ENCODE measurements around the gene TP53I11. TPM values are rescaled to one million over a fixed set of nuclear protein-coding genes. Genes with fewer than 3 reads are reported as not detected.
A peak's percentile ranks its signal among the peaks of the same experiment; 100 is the strongest.

The TP53I11 gene
- total RNA-seq, 1 experiment from 2014 or later, result 42.4 TPM

GRCh38 chr11:44936525-44936924 is 14.2 kb downstream of the TP53I11 start:
- H3K27me3 Mint-ChIP-seq (ENCODE audit: low read depth), result no peaks in the 10 kb centered on the region; the same call in 1 of the 2 replicates
- TF ChIP-seq NFYB (CRISPR knock-in tag; conservative IDR thresholded peaks at IDR 0.05; ENCODE audit: low read depth), result no peak
- TF ChIP-seq, protein P1, sequence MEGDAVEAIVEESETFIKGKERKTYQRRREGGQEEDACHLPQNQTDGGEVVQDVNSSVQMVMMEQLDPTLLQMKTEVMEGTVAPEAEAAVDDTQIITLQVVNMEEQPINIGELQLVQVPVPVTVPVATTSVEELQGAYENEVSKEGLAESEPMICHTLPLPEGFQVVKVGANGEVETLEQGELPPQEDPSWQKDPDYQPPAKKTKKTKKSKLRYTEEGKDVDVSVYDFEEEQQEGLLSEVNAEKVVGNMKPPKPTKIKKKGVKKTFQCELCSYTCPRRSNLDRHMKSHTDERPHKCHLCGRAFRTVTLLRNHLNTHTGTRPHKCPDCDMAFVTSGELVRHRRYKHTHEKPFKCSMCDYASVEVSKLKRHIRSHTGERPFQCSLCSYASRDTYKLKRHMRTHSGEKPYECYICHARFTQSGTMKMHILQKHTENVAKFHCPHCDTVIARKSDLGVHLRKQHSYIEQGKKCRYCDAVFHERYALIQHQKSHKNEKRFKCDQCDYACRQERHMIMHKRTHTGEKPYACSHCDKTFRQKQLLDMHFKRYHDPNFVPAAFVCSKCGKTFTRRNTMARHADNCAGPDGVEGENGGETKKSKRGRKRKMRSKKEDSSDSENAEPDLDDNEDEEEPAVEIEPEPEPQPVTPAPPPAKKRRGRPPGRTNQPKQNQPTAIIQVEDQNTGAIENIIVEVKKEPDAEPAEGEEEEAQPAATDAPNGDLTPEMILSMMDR (IDR thresholded peaks at IDR 0.05), result peak; percentile 94
- H3K36me3 Mint-ChIP-seq, result peaks cover 5% of the 10 kb centered on the region
- H3K4me1 Mint-ChIP-seq, result 0 out of 2 replicates have a peak, but pooled peaks cover 7% of the 10 kb centered on the region
- DNase-seq (ENCODE audit: low spot score) (peak; percentile 93), ATAC-seq (peak; percentile 72)
- no peak overlapping the region for H3K4me3 Mint-ChIP-seq
- ChIA-PET POLR2A (interaction anchor here (0.6 to 2.6 kb wide), 6 partner anchors 12 to 174 kb away, joined by 3 to 8 read pairs (median 3); no protein-coding TSS in a partner anchor), CTCF (interaction anchor here (0.5 to 9.2 kb wide), 76 partner anchors 8 to 1256 kb away, joined by 3 to 361 read pairs (median 5); partner anchors contain the start of genes HSD17B12, SYT13 and TP53I11)
- H3K27ac Mint-ChIP-seq, result no peak overlapping the region
- peaks cover 4% of the 10 kb centered on the region for H3K9me3 Mint-ChIP-seq

GRCh38 chr11:44934735-44935250 is 15.9 kb downstream of the TP53I11 start:
- CTCF ChIA-PET, result interaction anchor here (0.9 to 9.2 kb wide), 2 partner anchors 23 to 169 kb away, joined by 4 to 361 read pairs; no protein-coding TSS in a partner anchor
- Mint-ChIP-seq H3K36me3 (peaks cover 7% of the 10 kb centered on the region), H3K27me3 (ENCODE audit: low read depth) (no peaks in the 10 kb centered on the region; the same call in 1 of the 2 replicates), H3K4me3 (no peak overlapping the region), H3K4me1 (peaks cover 16% of the 10 kb centered on the region), H3K9me3 (no peaks in the 10 kb centered on the region), H3K27ac (no peak overlapping the region)
- ATAC-seq, result no peak
- POLR2A ChIA-PET, result no interaction called here
- no peak for DNase-seq (ENCODE audit: low spot score)
- TF ChIP-seq GTF2I (CRISPR knock-in tag; conservative IDR thresholded peaks at IDR 0.05) (no peak), CDX4 (CRISPR knock-in tag; IDR thresholded peaks at IDR 0.05; ENCODE audit: borderline replicate concordance) (no peak), FOXP1 (CRISPR knock-in tag; IDR thresholded peaks at IDR 0.05; ENCODE audit: borderline replicate concordance) (no peak), NR2C2 (CRISPR knock-in tag; IDR thresholded peaks at IDR 0.05) (no peak), CREB1 (CRISPR knock-in tag; IDR thresholded peaks at IDR 0.05) (no peak), ZSCAN18 (CRISPR knock-in tag; IDR thresholded peaks at IDR 0.05) (no peak), ZNF532 (CRISPR knock-in tag; IDR thresholded peaks at IDR 0.05; ENCODE audit: borderline replicate concordance) (no peak), NR1H2 (CRISPR knock-in tag; IDR thresholded peaks at IDR 0.05) (no peak), ATF2 (CRISPR knock-in tag; IDR thresholded peaks at IDR 0.05; ENCODE audit: borderline replicate concordance, low read depth) (no peak), JAZF1 (CRISPR knock-in tag; IDR thresholded peaks at IDR 0.05) (no peak), FOXK1 (CRISPR knock-in tag; IDR thresholded peaks at IDR 0.05) (no peak)
- TF ChIP-seq, protein P2, sequence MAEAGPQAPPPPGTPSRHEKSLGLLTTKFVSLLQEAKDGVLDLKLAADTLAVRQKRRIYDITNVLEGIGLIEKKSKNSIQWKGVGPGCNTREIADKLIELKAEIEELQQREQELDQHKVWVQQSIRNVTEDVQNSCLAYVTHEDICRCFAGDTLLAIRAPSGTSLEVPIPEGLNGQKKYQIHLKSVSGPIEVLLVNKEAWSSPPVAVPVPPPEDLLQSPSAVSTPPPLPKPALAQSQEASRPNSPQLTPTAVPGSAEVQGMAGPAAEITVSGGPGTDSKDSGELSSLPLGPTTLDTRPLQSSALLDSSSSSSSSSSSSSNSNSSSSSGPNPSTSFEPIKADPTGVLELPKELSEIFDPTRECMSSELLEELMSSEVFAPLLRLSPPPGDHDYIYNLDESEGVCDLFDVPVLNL (CRISPR knock-in tag; IDR thresholded peaks at IDR 0.05; ENCODE audit: borderline replicate concordance, low read depth), result no peak
- TF ChIP-seq, protein P3, sequence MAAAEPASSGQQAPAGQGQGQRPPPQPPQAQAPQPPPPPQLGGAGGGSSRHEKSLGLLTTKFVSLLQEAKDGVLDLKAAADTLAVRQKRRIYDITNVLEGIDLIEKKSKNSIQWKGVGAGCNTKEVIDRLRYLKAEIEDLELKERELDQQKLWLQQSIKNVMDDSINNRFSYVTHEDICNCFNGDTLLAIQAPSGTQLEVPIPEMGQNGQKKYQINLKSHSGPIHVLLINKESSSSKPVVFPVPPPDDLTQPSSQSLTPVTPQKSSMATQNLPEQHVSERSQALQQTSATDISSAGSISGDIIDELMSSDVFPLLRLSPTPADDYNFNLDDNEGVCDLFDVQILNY (CRISPR knock-in tag; IDR thresholded peaks at IDR 0.05), result no peak
